Measurements from ENCODE around the gene DYNLL2. TPM values are rescaled to one million over a fixed set of nuclear protein-coding genes. Genes with fewer than 3 reads are reported as not detected.
A peak's percentile ranks its signal among the peaks of the same experiment; 100 is the strongest.
"Not testable (repeated sequence)": the region's sequence is repeated elsewhere in the genome, so short reads cannot be mapped to it uniquely, and the experiment has no call there.

Gene DYNLL2
- total RNA-seq, 1 donor from 2014 or later: 81.4 TPM

DNA sequence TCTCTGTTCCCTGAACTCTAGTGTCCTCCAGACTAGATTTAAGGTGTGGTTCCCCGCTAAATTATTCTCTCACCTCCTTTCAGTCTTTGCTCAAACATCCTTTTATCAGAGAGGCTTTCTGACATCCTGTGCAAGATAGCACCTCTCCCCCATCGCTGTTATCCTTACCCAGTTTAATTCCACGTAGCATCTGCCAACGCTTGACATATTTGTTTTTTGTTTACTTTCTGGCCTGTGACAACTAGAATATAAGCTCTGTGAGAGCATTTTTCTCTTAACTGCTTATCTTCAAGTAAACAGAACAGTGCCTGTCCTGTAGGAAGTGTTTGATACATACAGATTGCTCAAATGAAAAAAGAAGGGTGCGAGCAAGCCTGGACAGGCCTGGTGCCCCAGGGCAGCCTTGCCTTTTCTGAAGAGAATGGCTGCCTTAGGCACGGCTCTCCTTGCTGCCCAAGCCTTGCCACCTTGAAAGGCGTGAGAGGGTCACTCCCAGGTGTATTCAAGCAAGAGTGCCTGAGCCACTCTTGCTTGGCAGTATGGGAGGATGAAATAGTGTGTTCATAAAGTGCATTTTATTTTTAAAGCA lies 9.7 kb downstream of the DYNLL2 start:
- DNase-seq (ENCODE audit: missing footprints) (no peak), ATAC-seq (no peak)
- intact Hi-C loops (cut with DNase I): no loop called here

GRCh38 chr17:58094118-58094517 lies 10.9 kb downstream of the DYNLL2 start:
- ATAC-seq: no peak
- DNase-seq (ENCODE audit: missing footprints): no peak
- intact Hi-C loops (cut with DNase I): no loop called here

DNA sequence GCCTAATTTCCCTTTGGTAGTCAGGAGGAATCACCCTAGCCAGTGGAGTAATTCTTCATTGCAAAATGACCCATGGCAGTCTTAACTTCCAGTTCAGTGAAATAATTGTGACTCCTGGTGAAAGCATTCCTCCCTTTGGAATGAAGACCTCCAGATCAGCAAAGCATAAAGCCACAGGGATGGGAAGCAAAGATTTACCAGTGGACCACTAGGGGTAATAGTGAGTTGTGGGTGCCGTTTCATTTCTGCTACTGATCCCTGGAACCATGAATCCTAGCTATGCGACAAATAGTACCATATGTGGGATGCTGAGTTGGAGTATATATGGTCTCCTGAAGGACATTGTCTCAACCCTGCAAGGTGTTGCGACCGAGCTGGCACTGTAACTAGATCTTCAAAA lies 13.7 kb downstream of the DYNLL2 start:
- DNase-seq (ENCODE audit: missing footprints) (no peak), ATAC-seq (no peak)
- intact Hi-C loops (cut with DNase I): no loop called here

DNA sequence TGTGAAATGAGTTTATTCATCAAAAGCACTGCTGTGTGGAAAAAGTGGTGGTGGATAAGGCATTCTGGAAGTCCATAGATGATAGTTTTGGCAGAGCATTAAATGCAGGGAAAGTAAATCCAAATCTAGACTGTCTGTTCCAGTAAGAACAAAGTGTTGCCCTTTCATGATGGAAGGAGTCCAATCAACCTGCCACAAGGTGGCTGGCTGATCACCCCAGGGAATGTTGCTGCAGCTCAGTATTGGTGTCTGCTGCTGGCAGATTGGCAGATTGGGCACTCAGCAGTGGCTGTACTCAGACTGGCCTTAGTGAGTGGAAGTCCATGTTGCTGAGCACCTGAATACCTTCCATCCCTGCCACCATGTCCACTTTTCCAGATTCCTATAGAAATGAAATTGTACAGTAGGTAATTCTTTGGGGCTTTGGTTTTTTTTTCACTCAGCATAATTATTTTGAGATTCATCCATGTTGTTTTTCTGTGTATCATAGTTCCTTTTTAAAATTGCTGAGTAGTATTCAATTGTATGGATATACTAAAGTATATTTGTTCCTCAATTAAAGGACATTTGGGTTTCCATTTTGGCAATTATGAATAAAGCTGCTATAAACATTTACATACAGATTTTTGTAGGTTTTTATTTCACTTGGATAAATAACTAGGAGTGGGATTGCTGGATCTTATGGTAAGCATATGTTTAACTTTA lies 14.3 kb downstream of the DYNLL2 start:
- no peak for DNase-seq (ENCODE audit: missing footprints)
- intact Hi-C loops (cut with DNase I): no loop called here
- no peak for ATAC-seq

- DNase-seq (ENCODE audit: missing footprints) (no peak), ATAC-seq (no peak)
- intact Hi-C loops (cut with DNase I): no loop called here
Observed at GRCh38 chr17:58100506-58100905, 17.3 kb downstream of the DYNLL2 start.

- intact Hi-C loops (cut with DNase I); DNase-seq (ENCODE audit: missing footprints); ATAC-seq: not testable (repeated sequence)
Observed at GRCh38 chr17:58101898-58102297, 18.7 kb downstream of the DYNLL2 start.

DNA sequence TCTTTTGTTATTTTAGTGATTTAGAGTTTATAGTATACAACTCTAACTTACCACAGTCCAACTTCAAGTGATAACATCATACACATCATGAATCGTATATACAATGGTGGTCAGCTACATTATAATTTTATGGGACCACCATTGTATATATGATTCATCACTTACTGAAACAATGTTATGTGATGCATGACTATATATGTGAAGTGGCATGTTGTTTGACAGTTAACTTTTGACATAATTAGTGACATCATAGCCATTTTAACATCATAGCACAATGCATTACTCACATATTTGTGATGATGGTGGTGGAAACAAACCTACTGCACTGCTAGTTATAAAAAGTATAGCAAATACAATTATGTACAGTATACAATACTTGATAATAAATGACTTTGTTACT lies 21.9 kb downstream of the DYNLL2 start:
- intact Hi-C loops (cut with DNase I): no loop called here
- DNase-seq (ENCODE audit: missing footprints) (no peak), ATAC-seq (no peak)

DNA sequence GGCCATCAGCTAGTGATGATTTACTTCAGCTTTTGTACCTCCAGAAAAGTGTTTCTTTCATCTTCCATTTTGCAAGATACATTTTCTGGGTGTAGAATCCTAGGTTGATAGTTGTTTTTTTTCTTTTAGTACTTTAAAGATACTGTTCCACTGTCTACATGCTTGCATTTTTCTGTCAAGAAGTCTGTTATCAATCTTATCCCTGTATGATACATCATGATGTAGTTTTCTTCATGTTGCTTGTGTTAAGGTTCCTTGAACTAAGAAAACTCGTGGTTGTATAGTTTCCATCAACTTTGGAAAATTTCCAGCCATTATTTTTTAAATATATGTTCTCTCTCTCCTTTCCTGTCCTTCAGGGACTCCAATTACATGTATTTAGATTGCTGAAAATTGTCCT lies 24.1 kb downstream of the DYNLL2 start:
- DNase-seq (ENCODE audit: missing footprints): no peak
- ATAC-seq: no peak
- intact Hi-C loops (cut with DNase I): no loop called here

DNA sequence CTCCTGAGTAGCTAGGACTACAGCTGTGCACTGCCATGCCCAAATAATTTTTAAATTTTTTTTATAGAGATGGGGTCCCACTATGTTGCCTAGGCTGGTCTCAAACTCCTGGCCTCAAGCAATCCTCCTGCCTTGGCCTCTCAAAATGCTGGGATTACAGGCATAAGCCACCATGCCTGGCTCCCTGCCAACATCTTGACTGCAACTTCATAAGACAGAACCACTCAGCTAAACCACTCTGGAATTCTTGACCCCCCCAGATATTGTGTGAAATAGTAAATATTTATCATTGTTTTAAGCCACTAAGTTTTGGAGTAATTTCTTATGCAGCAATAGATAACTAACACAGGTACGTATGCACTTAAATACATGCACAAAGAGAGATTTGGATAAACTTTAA lies 26.0 kb downstream of the DYNLL2 start:
- DNase-seq (ENCODE audit: missing footprints) (no peak), ATAC-seq (no peak)
- intact Hi-C loops (cut with DNase I): no loop called here

DNA sequence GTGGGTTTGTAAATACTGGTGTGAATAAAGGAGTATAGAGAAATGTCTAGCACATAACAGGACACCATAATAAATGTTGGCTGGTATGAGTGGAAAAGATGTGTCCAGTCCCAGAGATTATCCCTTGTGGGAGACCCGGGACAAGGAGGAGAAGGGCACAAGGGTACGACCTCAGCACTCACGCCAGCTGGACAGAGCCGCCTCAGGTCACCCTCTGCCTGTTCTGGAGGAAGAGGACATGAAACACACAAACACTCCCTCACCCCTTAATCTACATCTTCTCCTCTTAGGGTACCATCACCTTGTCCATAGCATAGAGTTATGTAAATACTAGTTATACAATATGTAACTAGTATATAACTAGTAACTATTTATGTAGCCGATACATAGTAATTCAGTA lies 26.8 kb downstream of the DYNLL2 start:
- ATAC-seq: no peak
- no peak for DNase-seq (ENCODE audit: missing footprints)
- intact Hi-C loops (cut with DNase I): loop anchor here (5.0 kb wide), 2 partner anchors 253 to 978 kb away; no protein-coding TSS in a partner anchor

DNA sequence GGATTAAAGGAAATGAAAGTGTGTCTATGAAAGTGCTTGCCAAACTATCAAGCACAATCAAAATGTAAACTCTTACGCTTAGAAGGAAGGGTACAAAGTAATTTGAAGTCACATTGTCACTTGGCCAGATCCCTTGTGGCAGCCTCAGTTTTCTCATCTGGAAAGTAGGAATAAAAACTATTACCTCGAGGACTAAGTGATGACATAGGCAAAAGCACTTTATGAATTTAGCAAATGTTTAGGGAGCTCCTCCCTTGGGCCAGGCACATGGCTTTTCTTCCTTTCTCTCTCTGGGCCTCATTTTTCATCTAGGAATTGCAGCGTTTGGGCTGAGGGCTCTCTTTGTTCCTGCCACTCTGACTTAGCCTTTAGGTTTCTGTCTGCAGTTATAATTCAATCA lies 28.5 kb downstream of the DYNLL2 start:
- intact Hi-C loops (cut with DNase I): loop anchor here (2.0 to 5.0 kb wide), 4 partner anchors 27 to 979 kb away; partner anchors contain the start of gene SRSF1
- ATAC-seq: no peak
- DNase-seq (ENCODE audit: missing footprints): no peak

GRCh38 chr17:58112970-58113631 lies 29.9 kb downstream of the DYNLL2 start:
- peak; percentile 73 for ATAC-seq
- intact Hi-C loops (cut with DNase I): loop anchor here (2.0 to 5.0 kb wide), 4 partner anchors 28 to 981 kb away; partner anchors contain the start of gene SRSF1
- DNase-seq (ENCODE audit: missing footprints): peak; percentile 80

DNA sequence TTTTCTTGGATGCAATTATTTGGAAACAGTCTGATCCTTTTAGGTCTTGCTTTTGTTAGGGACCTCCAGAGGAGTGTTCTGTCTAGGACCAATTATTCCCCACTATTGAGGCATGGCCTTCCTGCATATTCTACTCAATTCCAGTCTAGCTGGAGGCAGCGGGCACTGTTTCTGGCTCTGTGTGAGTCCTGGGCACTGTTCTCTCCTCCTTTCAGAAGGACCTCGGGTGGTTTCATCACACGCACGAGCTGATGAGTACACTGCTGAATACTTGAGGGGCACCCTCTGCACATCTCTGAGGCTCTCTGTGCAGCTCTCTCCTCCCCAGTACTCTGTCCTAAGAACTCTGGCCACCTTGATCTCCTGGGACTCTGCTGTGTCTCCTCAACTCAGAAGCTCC lies 30.7 kb downstream of the DYNLL2 start:
- DNase-seq (ENCODE audit: missing footprints) (no peak), ATAC-seq (no peak)
- intact Hi-C loops (cut with DNase I): loop anchor here (2.0 to 5.0 kb wide), 4 partner anchors 29 to 982 kb away; partner anchors contain the start of gene SRSF1

GRCh38 chr17:58117382-58117781 lies 34.2 kb downstream of the DYNLL2 start:
- intact Hi-C loops (cut with DNase I): no loop called here
- ATAC-seq: no peak
- DNase-seq (ENCODE audit: missing footprints): no peak

DNA sequence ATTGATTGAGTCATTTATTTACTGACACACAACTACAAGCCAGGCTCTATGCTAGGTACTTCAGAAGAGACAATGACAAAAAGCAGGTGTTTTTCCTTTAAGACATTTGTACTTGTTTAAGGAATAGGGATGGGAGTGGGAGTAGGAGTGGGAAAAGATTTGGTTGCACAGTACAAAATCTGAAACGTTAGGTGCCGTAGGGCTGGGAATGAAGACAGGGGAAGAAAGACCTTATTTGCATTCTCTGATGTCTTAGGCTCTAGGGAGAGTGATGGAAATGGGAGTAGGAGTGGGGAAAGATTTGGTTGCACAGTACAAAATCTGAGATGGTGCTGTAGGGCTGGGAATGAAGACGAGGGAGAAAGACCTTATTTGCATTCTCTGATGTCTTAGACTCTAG lies 36.3 kb downstream of the DYNLL2 start:
- DNase-seq (ENCODE audit: missing footprints): no peak
- intact Hi-C loops (cut with DNase I): no loop called here
- ATAC-seq: no peak

DNA sequence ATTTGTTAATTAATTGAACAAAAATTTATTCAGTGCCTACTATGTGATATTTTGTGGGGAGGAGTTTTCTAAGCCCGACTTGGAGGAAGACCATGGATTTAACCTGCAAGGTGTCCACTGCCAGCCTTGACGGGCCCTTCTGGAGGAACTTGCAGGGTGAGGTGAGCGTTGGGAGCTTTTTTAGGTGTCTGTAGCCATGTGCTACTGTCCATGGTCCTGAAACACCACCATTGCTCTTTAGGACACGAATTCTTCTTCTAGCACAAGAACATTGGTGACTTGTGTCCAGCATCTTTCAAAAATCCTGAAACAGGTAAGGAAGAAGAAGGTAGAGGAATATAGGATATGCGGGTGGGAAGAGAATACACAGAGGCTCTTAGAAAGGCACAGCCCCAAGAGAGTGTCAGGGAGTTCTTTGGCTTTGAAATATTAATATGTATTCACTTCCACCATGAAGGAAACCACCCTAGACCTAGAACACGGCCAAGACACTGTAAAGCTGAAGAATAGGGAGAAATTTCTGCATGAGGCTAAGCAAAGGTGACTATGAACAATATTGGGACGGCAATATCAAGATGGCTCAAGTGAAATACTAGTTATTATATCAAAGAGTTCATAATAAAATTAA lies 37.1 kb downstream of the DYNLL2 start:
- DNase-seq (ENCODE audit: missing footprints) (no peak), ATAC-seq (no peak)

GRCh38 chr17:58121925-58122324 lies 38.7 kb downstream of the DYNLL2 start:
- intact Hi-C loops (cut with DNase I): no loop called here
- no peak for DNase-seq (ENCODE audit: missing footprints)
- no peak for ATAC-seq

More for the DNA sequence above, 37.1 kb downstream of the DYNLL2 start:
- intact Hi-C loops (cut with DNase I): no loop called here

GRCh38 chr17:58127846-58128245 lies 44.6 kb downstream of the DYNLL2 start:
- no peak for DNase-seq (ENCODE audit: missing footprints)
- no peak for ATAC-seq
- intact Hi-C loops (cut with DNase I): no loop called here

DNA sequence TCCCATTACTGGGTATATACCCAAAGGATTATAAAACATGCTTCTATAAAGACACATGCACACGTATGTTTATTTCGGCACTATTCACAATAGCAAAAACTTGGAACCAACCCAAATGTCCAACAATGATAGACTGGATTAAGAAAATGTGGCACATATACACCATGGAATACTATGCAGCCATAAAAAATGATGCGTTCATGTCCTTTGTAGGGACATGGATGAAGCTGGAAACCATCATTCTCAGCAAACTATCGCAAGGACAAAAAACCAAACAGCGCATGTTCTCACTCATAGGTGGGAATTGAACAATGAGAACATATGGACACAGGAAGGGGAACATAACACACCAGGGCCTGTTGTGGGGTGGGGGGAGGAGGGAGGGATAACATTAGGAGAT lies 49.5 kb downstream of the DYNLL2 start:
- intact Hi-C loops (cut with DNase I); ATAC-seq; DNase-seq (ENCODE audit: missing footprints): not testable (repeated sequence)

Measured in Right ventricle myocardium inferior (tissue), 1 donor.